ENCODE data around the gene MRPL28. TPM values are rescaled to one million over a fixed set of nuclear protein-coding genes. Genes with fewer than 3 reads are reported as not detected.
A peak's percentile ranks its signal among the peaks of the same experiment; 100 is the strongest.
"Not testable (repeated sequence)": the region's sequence is repeated elsewhere in the genome, so short reads cannot be mapped to it uniquely, and the experiment has no call there.

The MRPL28 gene
- total RNA-seq, 1 donor from 2014 or later: 80.4 TPM

DNA sequence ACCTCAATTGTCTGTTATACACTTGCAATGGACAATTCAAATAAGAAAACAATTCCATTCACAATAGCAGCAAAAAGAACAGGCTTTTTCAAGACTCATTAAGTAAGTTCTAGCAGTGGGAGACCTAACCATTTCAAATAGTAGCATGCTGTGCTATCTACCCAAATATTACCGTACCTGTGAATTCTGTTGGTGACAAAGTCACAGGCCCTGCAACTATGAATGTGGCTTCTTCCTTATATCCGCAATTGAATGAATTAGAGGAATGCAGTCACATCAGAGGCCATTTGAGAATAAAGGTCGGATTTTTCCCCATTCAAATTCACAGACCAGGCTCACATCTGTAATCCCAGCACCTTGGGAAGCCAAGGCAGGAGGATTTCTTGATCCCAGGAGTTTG, 25.9 kb upstream of the MRPL28 start:
- Mint-ChIP-seq H3K4me3 (peak overlapping the region; percentile 96), H3K27ac (ENCODE audit: unreplicated experiment) (peak overlapping the region; percentile 40), H3K36me3 (ENCODE audit: low read depth) (peaks cover 2% of the 10 kb centered on the region), H3K27me3 (ENCODE audit: low read depth) (peaks cover 6% of the 10 kb centered on the region), H3K9me3 (peaks cover 2% of the 10 kb centered on the region), H3K4me1 (peaks cover 21% of the 10 kb centered on the region)
- DNase-seq (ENCODE audit: low read depth, low spot score): no peak
- TF ChIP-seq, protein P1, sequence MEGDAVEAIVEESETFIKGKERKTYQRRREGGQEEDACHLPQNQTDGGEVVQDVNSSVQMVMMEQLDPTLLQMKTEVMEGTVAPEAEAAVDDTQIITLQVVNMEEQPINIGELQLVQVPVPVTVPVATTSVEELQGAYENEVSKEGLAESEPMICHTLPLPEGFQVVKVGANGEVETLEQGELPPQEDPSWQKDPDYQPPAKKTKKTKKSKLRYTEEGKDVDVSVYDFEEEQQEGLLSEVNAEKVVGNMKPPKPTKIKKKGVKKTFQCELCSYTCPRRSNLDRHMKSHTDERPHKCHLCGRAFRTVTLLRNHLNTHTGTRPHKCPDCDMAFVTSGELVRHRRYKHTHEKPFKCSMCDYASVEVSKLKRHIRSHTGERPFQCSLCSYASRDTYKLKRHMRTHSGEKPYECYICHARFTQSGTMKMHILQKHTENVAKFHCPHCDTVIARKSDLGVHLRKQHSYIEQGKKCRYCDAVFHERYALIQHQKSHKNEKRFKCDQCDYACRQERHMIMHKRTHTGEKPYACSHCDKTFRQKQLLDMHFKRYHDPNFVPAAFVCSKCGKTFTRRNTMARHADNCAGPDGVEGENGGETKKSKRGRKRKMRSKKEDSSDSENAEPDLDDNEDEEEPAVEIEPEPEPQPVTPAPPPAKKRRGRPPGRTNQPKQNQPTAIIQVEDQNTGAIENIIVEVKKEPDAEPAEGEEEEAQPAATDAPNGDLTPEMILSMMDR (conservative IDR thresholded peaks at IDR 0.05): no peak

DNA sequence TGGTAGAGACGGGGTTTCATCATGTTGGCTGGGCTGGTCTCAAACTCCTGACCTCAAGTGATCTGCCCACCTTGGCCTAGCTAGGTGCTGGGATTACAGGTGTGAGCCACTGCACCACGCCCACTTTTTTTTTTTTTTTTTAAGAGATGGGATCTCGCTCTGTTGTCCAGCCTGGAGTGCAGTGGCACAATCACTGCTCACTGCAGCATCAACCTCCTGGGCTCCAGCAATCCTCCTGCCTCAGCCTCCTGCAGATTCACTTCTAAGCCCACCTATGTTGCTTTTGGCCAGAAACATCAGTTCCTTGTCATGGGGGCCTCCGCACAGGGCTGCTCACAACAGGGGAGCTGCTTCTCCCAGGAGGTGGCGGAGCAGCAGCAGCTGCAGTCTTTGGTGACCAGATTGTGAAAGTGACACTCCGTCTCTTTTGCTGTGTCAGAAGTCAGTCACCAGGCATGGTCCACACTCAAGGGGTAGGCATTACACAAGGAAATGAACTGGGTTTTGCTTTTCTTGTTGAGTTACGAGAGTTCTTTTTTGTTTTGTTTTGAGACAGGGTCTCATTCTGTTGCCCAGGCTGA, 22.2 kb upstream of the MRPL28 start:
- DNase-seq (ENCODE audit: low read depth, low spot score): no peak
- Mint-ChIP-seq H3K4me1 (peaks cover 25% of the 10 kb centered on the region), H3K27ac (ENCODE audit: unreplicated experiment) (no peak overlapping the region), H3K9me3 (peaks cover 2% of the 10 kb centered on the region), H3K36me3 (ENCODE audit: low read depth) (peaks cover 2% of the 10 kb centered on the region), H3K27me3 (ENCODE audit: low read depth) (peaks cover 9% of the 10 kb centered on the region), H3K4me3 (peak overlapping the region; percentile 80)
- TF ChIP-seq, protein P1 (conservative IDR thresholded peaks at IDR 0.05): no peak

DNA sequence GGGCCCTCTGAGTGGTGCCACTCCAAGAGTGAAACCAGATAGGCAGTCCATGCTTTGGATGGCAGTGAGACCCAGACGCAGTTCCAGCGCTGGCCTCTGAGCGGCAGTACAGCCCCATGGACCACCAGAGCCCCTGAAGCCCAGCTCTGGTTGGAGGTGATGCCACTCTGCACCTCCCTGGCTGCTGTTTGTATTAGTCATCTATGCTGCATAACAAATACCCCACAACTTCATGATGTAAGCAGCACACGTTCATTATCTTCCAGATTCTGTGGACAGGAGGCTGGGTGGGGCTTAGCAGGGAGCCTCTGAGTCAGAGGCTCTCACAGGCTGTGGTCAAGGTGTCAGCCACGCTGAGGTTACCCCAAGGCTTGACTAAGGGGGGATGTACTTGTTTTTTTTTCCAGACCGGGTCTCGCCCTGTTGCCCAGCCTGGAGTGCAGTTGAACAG, 21.6 kb upstream of the MRPL28 start:
- TF ChIP-seq, protein P1 (conservative IDR thresholded peaks at IDR 0.05): peak; percentile 76
- Mint-ChIP-seq H3K36me3 (ENCODE audit: low read depth) (peaks cover 2% of the 10 kb centered on the region), H3K27me3 (ENCODE audit: low read depth) (peaks cover 9% of the 10 kb centered on the region), H3K27ac (ENCODE audit: unreplicated experiment) (no peak overlapping the region), H3K4me1 (peaks cover 28% of the 10 kb centered on the region), H3K4me3 (peak overlapping the region; percentile 80), H3K9me3 (peaks cover 2% of the 10 kb centered on the region)
- DNase-seq (ENCODE audit: low read depth, low spot score): peak; percentile 79

DNA sequence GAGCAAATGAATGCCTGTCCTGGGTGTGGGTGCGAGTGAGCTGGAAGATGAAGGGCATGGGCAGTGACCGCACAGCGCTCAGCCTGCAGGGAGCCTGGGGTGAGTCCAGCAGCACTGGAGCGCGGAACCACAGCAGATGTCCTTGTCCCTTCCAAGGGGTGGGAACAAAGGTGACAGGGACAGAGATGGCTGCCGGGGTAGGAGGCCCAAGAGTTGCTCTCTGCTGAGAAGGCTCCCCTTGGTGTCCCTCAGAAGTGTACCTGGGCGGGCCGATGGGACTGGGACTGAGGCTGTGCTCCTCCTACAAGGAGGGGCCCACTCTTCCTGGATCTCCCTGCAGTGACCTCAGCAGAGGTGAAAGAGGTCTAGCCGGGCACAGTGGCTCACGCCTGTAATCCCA, 19.0 kb upstream of the MRPL28 start:
- peaks cover 2% of the 10 kb centered on the region for H3K9me3 Mint-ChIP-seq

DNA sequence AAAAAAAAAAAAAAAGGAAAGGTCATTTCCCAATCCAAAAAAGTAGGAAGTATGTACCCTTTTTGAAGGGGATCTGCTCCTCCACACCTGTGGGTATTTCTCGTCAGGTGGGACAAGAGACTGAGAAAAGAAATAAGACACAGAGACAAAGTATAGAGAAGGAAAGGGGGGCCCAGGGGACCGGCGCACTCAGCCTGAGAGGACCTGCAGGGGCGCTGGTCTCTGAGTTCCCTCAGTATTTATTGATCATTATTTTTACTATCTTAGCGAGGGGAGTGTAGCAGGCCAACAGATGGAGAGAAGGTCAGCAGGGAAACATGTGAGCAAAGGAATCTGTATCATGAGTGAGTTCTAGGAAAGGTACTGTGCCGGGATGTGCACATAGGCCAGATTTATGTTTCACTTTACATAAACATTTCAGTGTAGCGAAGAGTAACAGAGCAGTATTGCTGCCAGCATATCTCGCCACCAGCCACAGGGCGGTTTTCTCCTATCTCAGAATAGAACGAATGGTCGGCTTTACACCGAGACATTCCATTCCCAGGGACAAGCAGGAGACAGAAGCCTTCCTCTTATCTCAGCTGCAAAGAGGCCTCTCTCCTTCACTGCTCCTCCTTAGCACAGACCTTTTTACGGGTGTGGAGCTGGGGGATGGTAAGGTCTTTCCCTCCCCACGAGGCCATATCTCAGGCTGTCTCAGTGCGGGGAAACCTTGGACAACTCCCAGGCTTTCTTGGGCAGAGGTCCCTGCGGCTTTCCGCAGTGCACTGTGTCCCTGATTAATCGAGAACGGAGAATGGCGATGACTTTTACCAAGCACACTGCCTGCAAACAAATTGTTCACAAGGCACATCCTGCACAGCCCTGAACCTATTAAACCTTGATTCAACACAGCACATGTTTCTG, 17.7 kb upstream of the MRPL28 start:
- H3K4me1 Mint-ChIP-seq: peaks cover 39% of the 10 kb centered on the region
- DNase-seq (ENCODE audit: low read depth, low spot score); H3K27ac Mint-ChIP-seq (ENCODE audit: unreplicated experiment); H3K9me3 Mint-ChIP-seq; H3K36me3 Mint-ChIP-seq (ENCODE audit: low read depth): not testable (repeated sequence)
- H3K4me3 Mint-ChIP-seq: peak overlapping the region; percentile 78
- TF ChIP-seq, protein P1 (conservative IDR thresholded peaks at IDR 0.05): peak; percentile 31
- H3K27me3 Mint-ChIP-seq (ENCODE audit: low read depth): peaks cover 11% of the 10 kb centered on the region

More for the DNA sequence above, 19.0 kb upstream of the MRPL28 start:
- Mint-ChIP-seq H3K4me1 (peaks cover 25% of the 10 kb centered on the region), H3K4me3 (no peak overlapping the region), H3K27me3 (ENCODE audit: low read depth) (peaks cover 4% of the 10 kb centered on the region), H3K36me3 (ENCODE audit: low read depth) (peaks cover 2% of the 10 kb centered on the region), H3K27ac (ENCODE audit: unreplicated experiment) (no peak overlapping the region)
- no peak for DNase-seq (ENCODE audit: low read depth, low spot score)
- TF ChIP-seq, protein P1 (conservative IDR thresholded peaks at IDR 0.05): no peak

Measured in neural crest cell (in vitro differentiated cells).